IPS DF 6.9 (cell line): ENCODE data around the gene ARMC10.
"Not testable (repeated sequence)": the region's sequence is repeated elsewhere in the genome, so short reads cannot be mapped to it uniquely, and the experiment has no call there.

Source experiments
- DNase-seq: peaks from one replicate; pipeline ENCODE4 v3.0.0-alpha.2; 2013; ENCODE audit warnings: low read depth, low spot score
- H3K27ac ChIP-seq: one replicate; pipeline ENCODE4 v1.5.1; 2013; ENCODE audit warnings: low read length, control low read depth
- H3K27me3 ChIP-seq: 2 replicates; pipeline ENCODE4 v1.6.1; 2013; ENCODE audit warnings: mild to moderate bottlenecking, low read length; ENCODE audit not compliant: control insufficient read depth, insufficient read depth
- H3K36me3 ChIP-seq: 2 replicates; pipeline ENCODE4 v1.6.1; 2013; ENCODE audit warnings: low read length; ENCODE audit not compliant: control insufficient read depth, insufficient read depth
- H3K4me1 ChIP-seq: 2 replicates; pipeline ENCODE4 v1.6.1; 2013; ENCODE audit warnings: low read length; ENCODE audit not compliant: control insufficient read depth, insufficient read depth
- H3K4me3 ChIP-seq: 2 replicates; pipeline ENCODE4 v1.5.1; 2013; ENCODE audit warnings: mild to moderate bottlenecking, low read length
- H3K9me3 ChIP-seq: 2 replicates; pipeline ENCODE4 v1.6.1; 2013; ENCODE audit warnings: low read length, inconsistent platforms; ENCODE audit not compliant: control insufficient read depth, insufficient read depth
- WGBS: extraction: QIAGEN DNeasy Blood & Tissue Kit; methylation state at CpG from one replicate; pipeline ENCODE4 v1.1.7; 2013; ENCODE audit warnings: mixed read lengths, missing lambda C conversion rate; ENCODE audit not compliant: insufficient read length, insufficient coverage; 5-methylcytosine and 5-hydroxymethylcytosine counted together

ARMC10 gene

GRCh38 chr7:103077318-103077717, 2.4 kb downstream of the ARMC10 start:
- Histone ChIP-seq H3K27me3 (no peaks in the 10 kb centered on the region), H3K36me3 (no peaks in the 10 kb centered on the region), H3K27ac (no peak overlapping the region), H3K4me3 (no peak overlapping the region), H3K4me1 (no peaks in the 10 kb centered on the region), H3K9me3 (no peaks in the 10 kb centered on the region)
- no CpG with 5 or more reads among the region's 3 CpGs for WGBS
- no peak for DNase-seq

- not testable (repeated sequence) for H3K4me1 ChIP-seq, H3K27me3 ChIP-seq, H3K27ac ChIP-seq, H3K4me3 ChIP-seq, H3K36me3 ChIP-seq, H3K9me3 ChIP-seq, DNase-seq
- no CpG with 5 or more reads among the region's 6 CpGs for WGBS
Measured at GRCh38 chr7:103078226-103078625, 3.3 kb downstream of the ARMC10 start.

- H3K9me3 ChIP-seq = no peaks in the 10 kb centered on the region
- 0 out of 2 replicates have a peak, but pooled peaks cover 2% of the 10 kb centered on the region for H3K36me3 ChIP-seq
- no peaks in the 10 kb centered on the region for H3K27me3 ChIP-seq
- H3K4me3 ChIP-seq = no peak overlapping the region
- WGBS = no CpG with 5 or more reads among the region's 3 CpGs
- H3K27ac ChIP-seq = no peak overlapping the region
- H3K4me1 ChIP-seq = no peaks in the 10 kb centered on the region
- DNase-seq = no peak
Measured at GRCh38 chr7:103079836-103080235, 4.9 kb downstream of the ARMC10 start.

GRCh38 chr7:103080923-103081322, 6.0 kb downstream of the ARMC10 start:
- no peaks in the 10 kb centered on the region for H3K9me3 ChIP-seq
- H3K4me3 ChIP-seq = no peak overlapping the region
- H3K4me1 ChIP-seq = no peaks in the 10 kb centered on the region
- H3K27me3 ChIP-seq = no peaks in the 10 kb centered on the region
- H3K27ac ChIP-seq = no peak overlapping the region
- 0 out of 2 replicates have a peak, but pooled peaks cover 3% of the 10 kb centered on the region for H3K36me3 ChIP-seq
- no peak for DNase-seq
- WGBS = no CpG with 5 or more reads among the region's 2 CpGs

GRCh38 chr7:103082497-103082896, 7.6 kb downstream of the ARMC10 start:
- H3K36me3 ChIP-seq = peaks cover 3% of the 10 kb centered on the region; the same call in 1 of the 2 replicates
- H3K4me1 ChIP-seq = no peaks in the 10 kb centered on the region
- no peaks in the 10 kb centered on the region for H3K27me3 ChIP-seq
- H3K4me3 ChIP-seq = no peak overlapping the region
- no CpG with 5 or more reads among the region's 1 CpG for WGBS
- DNase-seq = no peak
- H3K9me3 ChIP-seq = no peaks in the 10 kb centered on the region
- H3K27ac ChIP-seq = no peak overlapping the region

- Histone ChIP-seq H3K36me3 (peaks cover 3% of the 10 kb centered on the region; the same call in 1 of the 2 replicates), H3K27ac (no peak overlapping the region), H3K4me1 (no peaks in the 10 kb centered on the region), H3K9me3 (no peaks in the 10 kb centered on the region), H3K27me3 (no peaks in the 10 kb centered on the region), H3K4me3 (no peak overlapping the region)
- no peak for DNase-seq
- no CpG with 5 or more reads among the region's 3 CpGs for WGBS
Measured at GRCh38 chr7:103083210-103083609, 8.3 kb downstream of the ARMC10 start.

- H3K4me1 ChIP-seq, H3K4me3 ChIP-seq, DNase-seq, H3K9me3 ChIP-seq, H3K27me3 ChIP-seq, H3K36me3 ChIP-seq, H3K27ac ChIP-seq: not testable (repeated sequence)
- no CpG with 5 or more reads among the region's 4 CpGs for WGBS
Measured at GRCh38 chr7:103092321-103092720, 17.4 kb downstream of the ARMC10 start.

- Histone ChIP-seq H3K9me3 (no peaks in the 10 kb centered on the region), H3K36me3 (no peaks in the 10 kb centered on the region), H3K4me3 (no peak overlapping the region), H3K4me1 (no peaks in the 10 kb centered on the region), H3K27ac (no peak overlapping the region), H3K27me3 (no peaks in the 10 kb centered on the region)
- no CpG with 5 or more reads among the region's 1 CpG for WGBS
- DNase-seq = no peak
Measured at GRCh38 chr7:103093429-103093828, 18.5 kb downstream of the ARMC10 start.

- H3K27me3 ChIP-seq = no peaks in the 10 kb centered on the region
- no peaks in the 10 kb centered on the region for H3K36me3 ChIP-seq
- no peak overlapping the region for H3K4me3 ChIP-seq
- no peak overlapping the region for H3K27ac ChIP-seq
- no peaks in the 10 kb centered on the region for H3K9me3 ChIP-seq
- no peak for DNase-seq
- H3K4me1 ChIP-seq = no peaks in the 10 kb centered on the region
- WGBS = no CpG with 5 or more reads among the region's 3 CpGs
Measured at GRCh38 chr7:103094102-103094501, 19.2 kb downstream of the ARMC10 start.

- WGBS = no CpG with 5 or more reads among the region's 2 CpGs
- not testable (repeated sequence) for H3K27ac ChIP-seq, H3K4me3 ChIP-seq, DNase-seq, H3K4me1 ChIP-seq, H3K9me3 ChIP-seq, H3K27me3 ChIP-seq, H3K36me3 ChIP-seq
Measured at GRCh38 chr7:103095558-103095957, 20.6 kb downstream of the ARMC10 start.

- H3K4me1 ChIP-seq = no peaks in the 10 kb centered on the region
- no CpG with 5 or more reads among the region's 2 CpGs for WGBS
- H3K27me3 ChIP-seq = no peaks in the 10 kb centered on the region
- DNase-seq = no peak
- H3K4me3 ChIP-seq = no peak overlapping the region
- H3K36me3 ChIP-seq = no peaks in the 10 kb centered on the region
- no peak overlapping the region for H3K27ac ChIP-seq
- no peaks in the 10 kb centered on the region for H3K9me3 ChIP-seq
Measured at GRCh38 chr7:103097041-103097440, 22.1 kb downstream of the ARMC10 start.
